Medulla oblongata (tissue), 1 donor: ENCODE data around the gene NAA35.

Source experiments
- DNase-seq: peaks from one replicate; pipeline ENCODE4 v3.0.0-alpha.2; 2015; ENCODE audit errors: extremely low spot score

The NAA35 gene

GRCh38 chr9:86062845-86063693 is 122.1 kb downstream of the NAA35 start:
- no peak for DNase-seq

- DNase-seq: no peak
Observed at GRCh38 chr9:86064220-86064619, 123.3 kb downstream of the NAA35 start.

- DNase-seq: no peak
Observed at GRCh38 chr9:86069206-86069869, 128.4 kb downstream of the NAA35 start.
